H9 (cell line): ENCODE measurements around the gene NXPH3. TPM values are rescaled to one million over a fixed set of nuclear protein-coding genes. Genes with fewer than 3 reads are reported as not detected.
A peak's percentile ranks its signal among the peaks of the same experiment; 100 is the strongest.

ENCODE experiments used
- DNase-seq: peaks from one replicate; pipeline ENCODE4 v3.0.0-alpha.2; 2017
- H2AFZ ChIP-seq: one replicate; pipeline ENCODE4 v1.6.1; 2013; ENCODE audit warnings: mild to moderate bottlenecking, low read length, control low read depth, moderate library complexity
- H2AK5ac ChIP-seq: 2 replicates; pipeline ENCODE4 v1.6.1; 2013; ENCODE audit warnings: low read length, control low read depth, mixed read lengths; ENCODE audit not compliant: insufficient read length
- H2BK120ac ChIP-seq: one replicate; pipeline ENCODE4 v1.6.1; 2013; ENCODE audit warnings: low read depth, mild to moderate bottlenecking, low read length, control low read depth, inconsistent platforms; ENCODE audit not compliant: poor library complexity, severe bottlenecking
- H2BK12ac ChIP-seq: 2 replicates; pipeline ENCODE4 v1.6.1; 2013; ENCODE audit warnings: low read length, control low read depth, mixed read lengths, low read depth; ENCODE audit not compliant: insufficient read length
- H2BK15ac ChIP-seq: 2 replicates; pipeline ENCODE4 v1.6.1; 2013; ENCODE audit warnings: low read depth, low read length, control low read depth
- H2BK20ac ChIP-seq: one replicate; pipeline ENCODE4 v1.6.1; 2013; ENCODE audit warnings: low read depth, mild to moderate bottlenecking, low read length, control low read depth, inconsistent platforms; ENCODE audit not compliant: poor library complexity, severe bottlenecking
- H2BK5ac ChIP-seq: 2 replicates; pipeline ENCODE4 v1.6.1; 2013; ENCODE audit warnings: low read length, control low read depth, mixed read lengths; ENCODE audit not compliant: insufficient read length
- H3K14ac ChIP-seq: 2 replicates; pipeline ENCODE4 v1.6.1; 2013; ENCODE audit warnings: low read length, control low read depth; ENCODE audit not compliant: insufficient read depth
- H3K18ac ChIP-seq: 2 replicates; pipeline ENCODE4 v1.6.1; 2013; ENCODE audit warnings: low read depth, mild to moderate bottlenecking, mixed read lengths, low read length, control low read depth; ENCODE audit not compliant: insufficient read length
- H3K23ac ChIP-seq: 2 replicates; pipeline ENCODE4 v1.6.1; 2013; ENCODE audit warnings: low read length, control low read depth, mixed read lengths, low read depth; ENCODE audit not compliant: insufficient read length
- H3K23me2 ChIP-seq: 2 replicates; pipeline ENCODE4 v1.6.1; 2013; ENCODE audit warnings: low read depth, mild to moderate bottlenecking, mixed read lengths, low read length, control low read depth; ENCODE audit not compliant: insufficient read length, poor library complexity, severe bottlenecking
- H3K27ac ChIP-seq: 2 replicates; pipeline ENCODE4 v1.5.1; 2013; ENCODE audit warnings: low read length, control low read depth, mixed read lengths, low read depth; ENCODE audit not compliant: insufficient read length
- H3K27me3 ChIP-seq: 2 replicates; pipeline ENCODE4 v1.6.1; 2013; ENCODE audit warnings: low read length, control low read depth, inconsistent platforms; ENCODE audit not compliant: insufficient read depth
- H3K4ac ChIP-seq: 2 replicates; pipeline ENCODE4 v1.6.1; 2013; ENCODE audit warnings: low read depth, mild to moderate bottlenecking, control low read depth, inconsistent platforms, low read length, moderate library complexity
- H3K4me1 ChIP-seq: 2 replicates; pipeline ENCODE4 v1.6.1; 2013; ENCODE audit warnings: low read length, control low read depth, inconsistent platforms; ENCODE audit not compliant: insufficient read depth
- H3K4me2 ChIP-seq: 2 replicates; pipeline ENCODE4 v1.6.1; 2013; ENCODE audit warnings: low read length, control low read depth, mixed read lengths; ENCODE audit not compliant: insufficient read length, insufficient read depth
- H3K56ac ChIP-seq: 2 replicates; pipeline ENCODE4 v1.6.1; 2013; ENCODE audit warnings: low read depth, mild to moderate bottlenecking, mixed read lengths, low read length, control low read depth; ENCODE audit not compliant: insufficient read length
- H3K79me1 ChIP-seq: 2 replicates; pipeline ENCODE4 v1.6.1; 2013; ENCODE audit warnings: low read depth, mild to moderate bottlenecking, moderate library complexity, low read length, control low read depth, inconsistent platforms; ENCODE audit not compliant: insufficient read depth, poor library complexity, severe bottlenecking
- H3K79me2 ChIP-seq: 2 replicates; pipeline ENCODE4 v1.6.1; 2013; ENCODE audit warnings: low read length, control low read depth, inconsistent platforms; ENCODE audit not compliant: insufficient read depth
- H3K9ac ChIP-seq: 2 replicates; pipeline ENCODE4 v1.6.1; 2013; ENCODE audit warnings: low read length, control low read depth, mixed read lengths; ENCODE audit not compliant: insufficient read length; ENCODE audit errors: extremely low read depth
- H3K9me3 ChIP-seq: one replicate; pipeline ENCODE4 v1.6.1; 2013; ENCODE audit warnings: low read depth, low read length, inconsistent platforms; ENCODE audit not compliant: control insufficient read depth
- H3T11ph ChIP-seq: one replicate; pipeline ENCODE4 v1.6.1; 2013; ENCODE audit warnings: mild to moderate bottlenecking, low read length, control low read depth, inconsistent platforms
- H4K20me1 ChIP-seq: one replicate; pipeline ENCODE4 v1.6.1; 2013; ENCODE audit not compliant: control insufficient read depth, insufficient read length, insufficient read depth
- H4K5ac ChIP-seq: 2 replicates; pipeline ENCODE4 v1.6.1; 2013; ENCODE audit warnings: low read depth, mild to moderate bottlenecking, mixed read lengths, low read length, control low read depth; ENCODE audit not compliant: insufficient read length
- H4K8ac ChIP-seq: replicated peaks from 2 replicates; pipeline ENCODE4 v1.6.1; 2013; ENCODE audit warnings: low read length, control low read depth, mixed read lengths, low read depth; ENCODE audit not compliant: insufficient read length
- H4K91ac ChIP-seq: 2 replicates; pipeline ENCODE4 v1.6.1; 2013; ENCODE audit warnings: low read depth, mild to moderate bottlenecking, moderate library complexity, mixed read lengths, low read length, control low read depth; ENCODE audit not compliant: insufficient read length
- H3K27ac Mint-ChIP-seq, 3 experiments: 2 replicates in 2 of 3; 3 replicates in 1 of 3; pipeline ENCODE4 v1.8.0; 2020 to 2021; ENCODE audit warnings: mixed read lengths in 3 of 3, mild to moderate bottlenecking in 1 of 3, moderate library complexity in 1 of 3
- H3K27me3 Mint-ChIP-seq: 2 replicates; pipeline ENCODE4 v1.8.0; 2021; ENCODE audit warnings: low read depth, mild to moderate bottlenecking, moderate library complexity, mixed read lengths
- H3K36me3 Mint-ChIP-seq, 3 experiments: 2 replicates in 2 of 3; 3 replicates in 1 of 3; pipeline ENCODE4 v1.8.0; 2020 to 2021; ENCODE audit warnings: low read depth in 3 of 3, mixed read lengths in 3 of 3; ENCODE audit not compliant: insufficient read depth in 1 of 3
- H3K4me1 Mint-ChIP-seq, 2 experiments: 2 replicates each; pipeline ENCODE4 v1.8.0; 2020; ENCODE audit warnings: mixed read lengths in 2 of 2
- H3K4me3 Mint-ChIP-seq, 2 experiments: 2 replicates in 1 of 2; 3 replicates in 1 of 2; pipeline ENCODE4 v1.8.0; 2020 to 2021; ENCODE audit warnings: mild to moderate bottlenecking in 2 of 2, mixed read lengths in 2 of 2, moderate library complexity in 1 of 2
- H3K9me3 Mint-ChIP-seq, 2 experiments: 2 replicates in 1 of 2; 3 replicates in 1 of 2; pipeline ENCODE4 v1.8.0; 2020; ENCODE audit warnings: mild to moderate bottlenecking in 2 of 2, mixed read lengths in 2 of 2, moderate library complexity in 1 of 2
- WGBS: extraction: QIAGEN DNeasy Blood & Tissue Kit; methylation state at CpG from one replicate; pipeline ENCODE4 v1.1.7; 2013; ENCODE audit warnings: missing lambda C conversion rate, low lambda C conversion rate, mixed read lengths; ENCODE audit not compliant: insufficient read length; ENCODE audit errors: extremely low coverage; 5-methylcytosine and 5-hydroxymethylcytosine counted together
- total RNA-seq: library from RNA; stranded (reverse); gene quantifications from 2 replicates; pipeline ENCODE4 v1.2.1, GENCODE V29; 2021
- TF ChIP-seq, protein P1 (sequence below): fragments of 200-600 bp; sonication (generic); conservative IDR thresholded peaks from 3 replicates; pipeline ENCODE4 v1.8.0; 2021; ENCODE audit warnings: antibody characterized with exemption, mild to moderate bottlenecking

NXPH3 gene
- total RNA-seq, 1 experiment from 2014 or later: 1.3 TPM

DNA sequence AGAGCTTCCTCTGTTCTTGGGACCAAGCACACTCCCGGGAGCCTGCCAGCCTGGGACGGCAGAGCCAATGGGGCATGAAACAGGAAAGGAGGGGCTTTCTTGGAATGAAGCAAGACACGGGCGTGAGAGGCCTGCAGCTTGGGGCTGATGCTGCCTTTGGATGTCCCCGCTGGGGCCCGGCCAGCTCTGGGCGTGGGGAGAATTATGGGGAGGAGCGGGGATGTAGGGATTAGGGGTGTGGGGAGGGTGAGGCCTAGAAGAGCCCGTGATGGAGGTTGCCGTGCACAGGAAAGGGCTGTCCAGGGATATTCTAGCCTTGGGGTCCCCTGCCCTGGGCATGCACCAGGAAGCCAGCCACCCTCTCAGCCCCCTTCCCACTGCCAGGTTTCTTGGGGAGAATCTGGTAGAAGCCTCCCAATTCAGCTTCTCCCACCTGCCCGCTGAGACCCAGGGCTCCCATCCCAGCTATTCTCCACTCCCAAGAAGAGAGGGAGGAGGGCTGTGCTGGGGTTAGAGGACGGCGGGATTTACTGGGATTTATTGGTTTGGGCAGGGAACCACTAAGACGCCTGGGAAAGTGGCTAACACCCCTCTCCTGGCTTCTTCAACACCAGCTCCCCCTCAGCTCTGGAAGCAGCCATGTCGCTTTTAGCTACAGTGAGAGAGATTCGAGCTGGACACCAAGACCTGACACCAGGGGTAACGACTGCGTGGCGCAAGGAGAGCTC lies 20.0 kb upstream of the NXPH3 start:
- no peaks in the 10 kb centered on the region; the same call in 1 of the 2 replicates for H3K27me3 ChIP-seq
- H2BK120ac ChIP-seq: no peak overlapping the region
- H3K9me3 Mint-ChIP-seq: no peaks in the 10 kb centered on the region
- WGBS: no CpG with 5 or more reads among the region's 19 CpGs
- H3K27me3 Mint-ChIP-seq: peaks cover 17% of the 10 kb centered on the region
- TF ChIP-seq, protein P1, sequence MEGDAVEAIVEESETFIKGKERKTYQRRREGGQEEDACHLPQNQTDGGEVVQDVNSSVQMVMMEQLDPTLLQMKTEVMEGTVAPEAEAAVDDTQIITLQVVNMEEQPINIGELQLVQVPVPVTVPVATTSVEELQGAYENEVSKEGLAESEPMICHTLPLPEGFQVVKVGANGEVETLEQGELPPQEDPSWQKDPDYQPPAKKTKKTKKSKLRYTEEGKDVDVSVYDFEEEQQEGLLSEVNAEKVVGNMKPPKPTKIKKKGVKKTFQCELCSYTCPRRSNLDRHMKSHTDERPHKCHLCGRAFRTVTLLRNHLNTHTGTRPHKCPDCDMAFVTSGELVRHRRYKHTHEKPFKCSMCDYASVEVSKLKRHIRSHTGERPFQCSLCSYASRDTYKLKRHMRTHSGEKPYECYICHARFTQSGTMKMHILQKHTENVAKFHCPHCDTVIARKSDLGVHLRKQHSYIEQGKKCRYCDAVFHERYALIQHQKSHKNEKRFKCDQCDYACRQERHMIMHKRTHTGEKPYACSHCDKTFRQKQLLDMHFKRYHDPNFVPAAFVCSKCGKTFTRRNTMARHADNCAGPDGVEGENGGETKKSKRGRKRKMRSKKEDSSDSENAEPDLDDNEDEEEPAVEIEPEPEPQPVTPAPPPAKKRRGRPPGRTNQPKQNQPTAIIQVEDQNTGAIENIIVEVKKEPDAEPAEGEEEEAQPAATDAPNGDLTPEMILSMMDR: no peak
- no peaks in the 10 kb centered on the region for H3K79me1 ChIP-seq
- H3K4me1 ChIP-seq: no peaks in the 10 kb centered on the region
- H3K27ac ChIP-seq: no peak overlapping the region
- no peak overlapping the region for H3K4me2 ChIP-seq
- no peaks in the 10 kb centered on the region for H3K79me2 ChIP-seq
- no peak overlapping the region for H4K5ac ChIP-seq
- H2AK5ac ChIP-seq: no peak overlapping the region
- no peak overlapping the region for H3K4me3 Mint-ChIP-seq
- no peak overlapping the region for H3K23ac ChIP-seq
- H3K4me1 Mint-ChIP-seq: peaks cover 10 to 14% of the 10 kb centered on the region in 2 experiments
- H3K56ac ChIP-seq: no peak overlapping the region
- H2BK12ac ChIP-seq: no peak overlapping the region
- no peak overlapping the region for H3T11ph ChIP-seq
- H2BK15ac ChIP-seq: no peak overlapping the region
- no peak overlapping the region for H4K8ac ChIP-seq
- no peak overlapping the region for H3K27ac Mint-ChIP-seq
- H2AFZ ChIP-seq: no peak overlapping the region
- H4K91ac ChIP-seq: no peak overlapping the region
- H4K20me1 ChIP-seq: no peaks in the 10 kb centered on the region
- H3K18ac ChIP-seq: no peak overlapping the region
- DNase-seq: peak; percentile 25
- H3K9me3 ChIP-seq: no peaks in the 10 kb centered on the region
- H3K9ac ChIP-seq: no peak overlapping the region
- no peaks in the 10 kb centered on the region for H3K23me2 ChIP-seq
- H2BK20ac ChIP-seq: no peak overlapping the region
- no peak overlapping the region for H3K14ac ChIP-seq
- no peak overlapping the region for H2BK5ac ChIP-seq
- no peaks in the 10 kb centered on the region for H3K36me3 Mint-ChIP-seq
- H3K4ac ChIP-seq: no peak overlapping the region
